ENCODE measurements around the gene PRKAR1B. TPM values are rescaled to one million over a fixed set of nuclear protein-coding genes. Genes with fewer than 3 reads are reported as not detected.

PRKAR1B gene
- total RNA-seq, 1 experiment from 2014 or later = 6.9 TPM

- DNase-seq = no peak
- no peak overlapping the region for H3K4me3 ChIP-seq
These were observed 12.4 kb upstream of the PRKAR1B start for GRCh38 chr7:739455-739982.

DNA sequence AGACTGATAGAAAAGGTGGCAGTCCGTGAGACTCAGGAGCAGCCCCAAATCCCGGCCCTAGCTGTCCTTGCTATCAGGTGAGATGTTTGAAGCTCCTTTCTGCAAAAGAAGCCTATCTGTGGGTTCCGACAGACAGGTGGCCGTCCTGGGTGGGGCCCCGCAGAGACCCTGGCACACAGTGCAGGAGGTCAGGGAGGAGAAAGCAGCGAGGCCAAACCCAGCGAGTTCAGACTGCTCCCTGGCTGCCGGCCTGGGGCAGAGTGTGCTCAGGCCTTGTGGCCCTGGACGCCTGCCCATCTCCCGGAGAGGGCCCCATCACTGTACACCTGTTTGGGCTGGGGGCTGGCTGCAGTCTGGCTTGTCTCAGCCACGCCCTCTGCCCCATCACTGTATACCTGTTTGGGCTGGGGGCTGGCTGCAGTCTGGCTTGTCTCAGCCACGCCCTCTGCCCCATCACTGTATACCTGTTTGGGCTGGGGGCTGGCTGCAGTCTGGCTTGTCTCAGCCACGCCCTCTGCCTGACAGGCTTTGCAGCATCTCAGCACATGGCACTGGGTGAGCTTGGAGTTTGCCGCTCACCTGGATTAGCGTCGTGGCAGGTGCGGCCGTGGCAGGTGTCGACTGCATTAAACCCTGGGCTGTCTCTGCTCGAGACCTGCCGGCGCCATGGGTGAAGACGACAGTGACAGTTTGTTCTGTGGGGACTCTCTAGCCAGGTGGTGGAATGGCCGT, 11.8 kb upstream of the PRKAR1B start:
- H3K4me1 ChIP-seq = no peaks in the 10 kb centered on the region
- peaks cover 4% of the 10 kb centered on the region for H3K36me3 ChIP-seq
- no peak overlapping the region for H3K4me3 ChIP-seq
- H3K27me3 ChIP-seq = no peaks in the 10 kb centered on the region
- no peak for DNase-seq
- H3K27ac ChIP-seq = no peak overlapping the region
- peaks cover 8% of the 10 kb centered on the region for H3K9me3 ChIP-seq (replicated peaks)

More at GRCh38 chr7:739455-739982, 12.4 kb upstream of the PRKAR1B start:
- no peaks in the 10 kb centered on the region; the same call in 1 of the 2 replicates for H3K36me3 ChIP-seq
- no peaks in the 10 kb centered on the region for H3K27me3 ChIP-seq
- H3K4me1 ChIP-seq = no peaks in the 10 kb centered on the region
- peaks cover 2% of the 10 kb centered on the region for H3K9me3 ChIP-seq (replicated peaks)
- no peak overlapping the region for H3K27ac ChIP-seq

GRCh38 chr7:738241-738640, 11.2 kb upstream of the PRKAR1B start:
- DNase-seq = no peak
- H3K4me3 ChIP-seq = no peak overlapping the region
- peaks cover 2% of the 10 kb centered on the region for H3K4me1 ChIP-seq
- H3K9me3 ChIP-seq (replicated peaks) = peaks cover 9% of the 10 kb centered on the region
- H3K36me3 ChIP-seq = peaks cover 5% of the 10 kb centered on the region
- no peaks in the 10 kb centered on the region for H3K27me3 ChIP-seq
- no peak overlapping the region for H3K27ac ChIP-seq

DNA sequence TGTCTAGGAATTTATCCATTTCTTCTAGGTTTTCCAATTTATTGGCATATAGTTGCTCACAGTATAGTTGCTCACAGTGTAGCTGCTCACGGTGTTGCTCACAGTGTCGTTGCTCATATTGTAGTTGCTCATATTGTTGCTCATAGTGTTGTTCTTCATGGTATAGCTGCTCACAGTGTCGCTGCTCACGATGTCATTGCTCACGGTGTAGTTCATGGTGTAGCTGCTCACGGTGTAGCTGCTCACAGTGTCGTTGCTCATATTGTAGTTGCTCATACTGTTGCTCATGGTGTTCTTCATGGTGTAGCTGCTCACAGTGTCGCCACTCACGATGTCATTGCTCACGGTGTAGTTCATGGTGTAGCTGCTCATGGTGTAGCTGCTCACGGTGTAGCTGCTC, 7.7 kb upstream of the PRKAR1B start:
- Histone ChIP-seq H3K27me3 (no peaks in the 10 kb centered on the region), H3K4me1 (peaks cover 16% of the 10 kb centered on the region), H3K27ac (no peak overlapping the region), H3K9me3 (replicated peaks) (peaks cover 9% of the 10 kb centered on the region), H3K36me3 (peaks cover 5% of the 10 kb centered on the region), H3K4me3 (no peak overlapping the region)
- DNase-seq = no peak

DNA sequence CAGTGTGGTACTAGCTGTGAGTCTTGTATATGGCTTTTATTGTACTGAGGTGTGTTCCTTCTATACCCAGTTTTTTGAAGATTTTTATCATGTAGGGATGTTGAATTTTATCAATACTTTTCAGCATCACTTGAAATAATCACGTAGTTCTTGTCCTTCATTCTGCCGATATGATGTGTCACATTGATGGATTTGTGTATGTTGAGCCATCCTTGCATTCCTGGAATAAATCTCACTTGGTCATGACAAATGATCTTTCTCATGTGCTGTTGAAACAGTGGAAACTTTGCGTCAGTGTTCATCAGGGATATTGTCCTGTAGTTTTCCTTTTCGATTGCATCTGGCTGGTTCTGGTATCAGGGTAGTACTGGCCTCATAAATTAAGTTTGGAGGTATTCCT, 7.1 kb upstream of the PRKAR1B start:
- DNase-seq = no peak
- no peak overlapping the region for H3K4me3 ChIP-seq
- peaks cover 9% of the 10 kb centered on the region for H3K9me3 ChIP-seq (replicated peaks)
- H3K4me1 ChIP-seq = peaks cover 16% of the 10 kb centered on the region
- no peak overlapping the region for H3K27ac ChIP-seq
- H3K27me3 ChIP-seq = no peaks in the 10 kb centered on the region
- peaks cover 5% of the 10 kb centered on the region for H3K36me3 ChIP-seq

DNA sequence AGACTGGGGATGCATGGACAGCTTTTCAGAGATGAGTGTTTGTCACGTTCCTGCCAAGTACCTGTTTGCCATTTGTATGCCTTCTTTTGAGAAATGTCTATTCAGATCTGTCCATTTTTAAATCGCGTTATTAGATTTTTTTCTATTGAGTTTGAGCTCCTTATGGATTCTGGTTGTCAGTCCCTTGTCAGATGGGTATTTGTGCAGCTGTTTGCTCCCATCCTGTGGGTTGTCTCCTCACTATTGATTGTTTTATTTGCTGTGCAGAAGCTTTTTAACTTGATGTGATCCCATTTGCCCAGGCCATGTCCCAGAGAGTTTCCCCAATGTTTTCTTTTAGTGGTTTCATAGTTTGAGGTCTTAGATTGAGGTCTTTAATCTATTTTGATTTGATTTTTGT, 5.5 kb upstream of the PRKAR1B start:
- no peaks in the 10 kb centered on the region for H3K27me3 ChIP-seq
- DNase-seq = no peak
- H3K36me3 ChIP-seq = peaks cover 5% of the 10 kb centered on the region
- peaks cover 9% of the 10 kb centered on the region for H3K9me3 ChIP-seq (replicated peaks)
- peak overlapping the region; percentile 53 for H3K27ac ChIP-seq
- peaks cover 16% of the 10 kb centered on the region for H3K4me1 ChIP-seq
- H3K4me3 ChIP-seq = no peak overlapping the region

- H3K4me3 ChIP-seq = no peak overlapping the region
- peaks cover 16% of the 10 kb centered on the region for H3K4me1 ChIP-seq
- DNase-seq = peak; percentile 85 to 86
- no peaks in the 10 kb centered on the region for H3K27me3 ChIP-seq
- H3K36me3 ChIP-seq = peaks cover 5% of the 10 kb centered on the region
- H3K9me3 ChIP-seq (replicated peaks) = peaks cover 9% of the 10 kb centered on the region
- H3K27ac ChIP-seq = peak overlapping the region; percentile 53
These were observed 5.0 kb upstream of the PRKAR1B start for GRCh38 chr7:732094-732541.

DNA sequence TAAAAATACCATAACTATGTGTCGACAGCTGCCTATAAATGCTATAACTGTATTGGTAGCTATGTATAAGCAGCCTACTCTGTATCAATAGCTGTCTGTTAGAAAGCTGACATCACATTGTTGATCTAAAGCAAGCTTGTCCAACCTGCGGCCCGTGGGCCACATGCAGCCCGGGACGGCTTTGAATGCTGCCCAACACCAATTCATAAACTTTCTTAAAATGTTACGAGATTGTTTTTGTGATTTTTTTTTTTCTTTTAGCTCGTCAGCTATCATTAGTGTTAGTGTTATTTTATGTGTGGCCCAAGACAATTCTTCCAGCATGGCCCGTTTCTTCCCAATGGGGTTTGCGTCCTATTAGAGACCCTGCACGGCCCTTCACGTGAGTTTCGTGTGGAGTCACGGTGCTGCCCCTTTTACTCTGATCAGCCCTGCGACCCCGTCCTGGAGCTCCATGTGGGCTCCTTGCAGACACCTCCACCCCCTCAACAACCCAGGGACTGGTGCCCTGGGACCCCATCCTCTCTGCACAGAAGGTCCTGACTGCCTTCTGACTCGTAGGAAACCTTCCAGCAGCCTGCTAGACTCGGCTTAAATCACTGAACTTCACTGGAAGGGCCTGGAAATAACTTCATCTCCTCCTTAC, 4.5 kb upstream of the PRKAR1B start:
- H3K4me1 ChIP-seq = peaks cover 16% of the 10 kb centered on the region
- peak overlapping the region; percentile 53 for H3K27ac ChIP-seq
- H3K4me3 ChIP-seq = no peak overlapping the region
- DNase-seq = no peak
- H3K27me3 ChIP-seq = no peaks in the 10 kb centered on the region
- H3K9me3 ChIP-seq (replicated peaks) = peaks cover 9% of the 10 kb centered on the region
- peaks cover 5% of the 10 kb centered on the region for H3K36me3 ChIP-seq

DNA sequence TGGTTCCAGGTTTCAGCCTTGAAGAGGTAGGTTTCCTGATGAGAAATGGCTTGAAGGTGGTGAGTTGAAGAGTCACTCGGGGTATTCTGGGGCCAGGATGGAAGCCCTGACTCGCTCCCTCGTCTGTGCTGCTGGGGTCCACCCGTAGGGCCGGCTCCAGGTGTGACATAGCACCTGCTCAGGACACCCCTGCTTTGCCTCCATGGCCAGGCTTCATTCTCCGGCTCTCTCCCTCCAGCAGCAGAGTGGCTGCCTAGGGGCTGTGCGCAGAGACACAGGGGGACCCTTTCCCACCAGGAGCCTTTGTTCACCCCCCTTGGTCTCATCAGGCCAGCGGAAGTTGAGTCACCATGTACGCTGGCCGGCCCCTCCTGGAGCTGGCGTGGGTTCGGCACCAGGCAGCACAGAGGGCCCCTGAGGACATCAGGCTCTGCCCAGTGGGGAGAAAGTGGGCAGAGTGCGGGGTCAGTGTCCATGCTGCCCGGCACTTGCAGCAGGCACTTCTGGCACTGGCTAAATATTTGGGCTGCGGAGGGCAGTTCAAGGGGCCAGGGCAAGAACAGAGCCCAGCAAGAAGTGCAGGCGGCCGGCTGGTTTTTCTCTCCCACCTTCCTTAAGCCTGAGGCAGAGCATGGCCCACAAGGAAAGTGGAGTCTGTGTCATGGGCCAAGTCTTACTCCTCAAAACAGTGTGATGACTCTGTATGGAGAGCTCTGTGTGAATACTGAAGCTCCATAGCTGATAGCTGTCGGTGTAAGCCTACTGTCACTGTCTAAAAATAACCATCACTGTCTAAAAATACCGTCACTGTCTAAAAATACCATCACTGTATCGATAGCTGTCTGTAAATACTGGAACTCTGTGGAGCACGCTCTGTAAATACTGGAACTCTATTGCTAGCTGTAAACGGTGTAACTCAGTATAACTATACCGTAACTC, 3.7 kb upstream of the PRKAR1B start:
- H3K27me3 ChIP-seq = no peaks in the 10 kb centered on the region
- H3K36me3 ChIP-seq = peaks cover 5% of the 10 kb centered on the region
- H3K4me1 ChIP-seq = peaks cover 16% of the 10 kb centered on the region
- peaks cover 9% of the 10 kb centered on the region for H3K9me3 ChIP-seq (replicated peaks)
- no peak overlapping the region for H3K4me3 ChIP-seq
- no peak for DNase-seq
- H3K27ac ChIP-seq = no peak overlapping the region

DNA sequence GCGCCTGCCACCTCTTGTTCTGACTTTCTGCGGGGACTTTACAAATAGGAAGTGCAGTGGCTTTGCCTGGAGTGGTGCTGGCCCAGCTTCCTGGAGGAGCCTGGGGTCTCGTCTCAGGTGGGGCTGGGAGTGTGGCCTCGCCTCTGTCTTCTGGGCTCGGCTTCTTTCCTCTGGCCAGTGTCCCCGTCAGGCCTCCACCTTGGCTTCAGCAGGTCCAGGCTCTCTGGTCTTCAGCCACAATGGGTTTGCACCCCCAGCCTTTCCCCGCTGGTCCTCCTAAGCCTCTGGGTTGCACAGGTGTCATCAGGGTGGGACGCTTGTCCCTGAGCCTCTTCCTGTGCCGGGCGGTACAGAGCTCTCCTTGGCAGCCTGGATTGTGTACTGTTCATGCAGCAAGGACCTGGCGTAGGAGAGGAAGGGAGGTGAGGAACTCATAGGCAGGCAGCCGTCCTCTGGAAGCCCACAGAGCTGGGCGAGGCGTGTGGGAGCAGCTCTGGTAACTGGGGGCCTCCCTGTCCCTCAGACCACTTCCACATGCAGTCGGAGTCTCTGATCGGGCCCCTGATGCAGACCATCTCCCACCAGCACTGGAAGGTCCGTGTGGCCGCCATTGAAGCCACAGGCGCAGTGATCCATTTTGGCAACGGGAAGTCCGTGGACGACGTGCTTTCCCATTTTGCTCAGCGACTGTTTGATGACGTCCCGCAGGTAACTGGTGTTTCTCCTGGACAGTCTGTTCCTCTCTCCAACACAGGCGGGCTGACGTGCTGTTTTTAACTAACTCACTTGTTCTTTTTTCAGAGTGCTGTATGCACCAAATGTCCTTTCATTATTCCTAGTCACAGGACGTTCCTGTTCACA, 2.3 kb upstream of the PRKAR1B start:
- Histone ChIP-seq H3K9me3 (replicated peaks) (peaks cover 5% of the 10 kb centered on the region), H3K4me3 (no peak overlapping the region), H3K4me1 (peaks cover 16% of the 10 kb centered on the region), H3K27me3 (no peaks in the 10 kb centered on the region), H3K27ac (no peak overlapping the region), H3K36me3 (peaks cover 4% of the 10 kb centered on the region)
- DNase-seq = no peak

DNA sequence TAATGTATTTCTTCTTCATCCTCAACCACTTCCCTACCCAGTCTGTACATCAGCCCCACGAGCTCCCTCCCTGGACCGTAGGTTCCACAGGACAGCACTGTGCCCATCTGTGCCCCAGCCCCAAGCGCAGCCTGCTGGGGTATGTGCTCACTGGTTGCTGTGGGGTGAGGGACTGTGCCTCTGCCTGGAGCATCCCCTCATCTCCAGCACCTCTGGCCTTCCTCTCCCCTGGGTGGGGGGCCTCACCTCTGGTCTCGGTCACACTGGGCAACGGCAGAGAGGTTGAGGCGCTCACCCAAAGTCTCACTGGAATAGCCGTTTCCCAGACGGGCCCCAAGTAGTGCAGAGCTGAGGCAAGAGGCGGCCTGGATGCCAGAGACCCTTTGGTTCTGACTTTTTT, 1.5 kb upstream of the PRKAR1B start:
- peaks cover 16% of the 10 kb centered on the region for H3K4me1 ChIP-seq
- H3K4me3 ChIP-seq = no peak overlapping the region
- no peaks in the 10 kb centered on the region for H3K27me3 ChIP-seq
- H3K27ac ChIP-seq = no peak overlapping the region
- H3K36me3 ChIP-seq = no peaks in the 10 kb centered on the region; the same call in 1 of the 2 replicates
- DNase-seq = no peak
- H3K9me3 ChIP-seq (replicated peaks) = no peaks in the 10 kb centered on the region

- Histone ChIP-seq H3K9me3 (replicated peaks) (no peaks in the 10 kb centered on the region), H3K36me3 (no peaks in the 10 kb centered on the region), H3K27me3 (no peaks in the 10 kb centered on the region), H3K4me1 (peaks cover 10% of the 10 kb centered on the region), H3K27ac (no peak overlapping the region), H3K4me3 (no peak overlapping the region)
- DNase-seq = no peak
These were observed 852 bp upstream of the PRKAR1B start for GRCh38 chr7:727806-728460.

- no peak overlapping the region; the same call in 1 of the 2 replicates for H3K27ac ChIP-seq
These were observed 302 bp downstream of the PRKAR1B start for GRCh38 chr7:726854-727103.

More at GRCh38 chr7:726854-727103, 302 bp downstream of the PRKAR1B start:
- Histone ChIP-seq H3K4me3 (peak overlapping the region; percentile 92), H3K36me3 (no peaks in the 10 kb centered on the region), H3K9me3 (replicated peaks) (no peaks in the 10 kb centered on the region), H3K4me1 (peaks cover 2% of the 10 kb centered on the region; the same call in 1 of the 2 replicates), H3K27me3 (no peaks in the 10 kb centered on the region)
- DNase-seq = peak in 1 of 2 experiments; percentile 19

Data from SJCRH30 (cell line).